Cardiac fibroblast (primary cell): Measurements from ENCODE around the gene MFRP.

Source experiments
- DNase-seq, 2 donors: peaks; one replicate each; pipeline versions ENCODE4 v3.0.0 to v3.0.0-alpha.2; 2010; ENCODE audit warnings: low read depth in 2 of 2
- H3K4me3 ChIP-seq, 2 donors: replicated peaks in 1 of 2; 1 replicate in 1 of 2; 2 replicates in 1 of 2; pipeline ENCODE4 v1.5.1; 2011; ENCODE audit warnings: low read depth in 2 of 2, low read length in 2 of 2, mild to moderate bottlenecking in 2 of 2, moderate library complexity in 1 of 2
- TF ChIP-seq, protein P1 (sequence below): IDR thresholded peaks from one replicate; pipeline ENCODE4 v1.5.1; 2011; ENCODE audit warnings: low read depth, mild to moderate bottlenecking, low read length, inconsistent platforms

Gene MFRP

DNA sequence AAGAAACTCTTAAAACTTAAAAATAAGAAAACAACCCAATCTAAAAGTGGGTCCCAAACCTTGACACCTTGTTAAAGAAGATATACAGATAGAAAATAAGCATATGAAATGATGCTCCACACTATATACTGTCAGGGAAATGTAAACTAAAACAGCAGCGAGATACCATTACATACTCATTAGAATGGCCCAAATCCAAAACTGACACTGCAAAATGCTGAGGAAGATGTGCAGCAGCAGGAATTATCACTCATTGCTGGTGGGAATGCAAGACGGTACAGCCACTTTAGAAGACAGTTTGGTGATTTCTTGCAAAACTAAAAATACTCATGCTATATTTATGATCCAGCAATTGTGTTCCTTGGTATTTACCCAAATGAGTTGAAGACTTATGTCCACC is 17.2 kb downstream of the MFRP start:
- no peak overlapping the region for H3K4me3 ChIP-seq
- no peak for DNase-seq
- TF ChIP-seq, protein P1, sequence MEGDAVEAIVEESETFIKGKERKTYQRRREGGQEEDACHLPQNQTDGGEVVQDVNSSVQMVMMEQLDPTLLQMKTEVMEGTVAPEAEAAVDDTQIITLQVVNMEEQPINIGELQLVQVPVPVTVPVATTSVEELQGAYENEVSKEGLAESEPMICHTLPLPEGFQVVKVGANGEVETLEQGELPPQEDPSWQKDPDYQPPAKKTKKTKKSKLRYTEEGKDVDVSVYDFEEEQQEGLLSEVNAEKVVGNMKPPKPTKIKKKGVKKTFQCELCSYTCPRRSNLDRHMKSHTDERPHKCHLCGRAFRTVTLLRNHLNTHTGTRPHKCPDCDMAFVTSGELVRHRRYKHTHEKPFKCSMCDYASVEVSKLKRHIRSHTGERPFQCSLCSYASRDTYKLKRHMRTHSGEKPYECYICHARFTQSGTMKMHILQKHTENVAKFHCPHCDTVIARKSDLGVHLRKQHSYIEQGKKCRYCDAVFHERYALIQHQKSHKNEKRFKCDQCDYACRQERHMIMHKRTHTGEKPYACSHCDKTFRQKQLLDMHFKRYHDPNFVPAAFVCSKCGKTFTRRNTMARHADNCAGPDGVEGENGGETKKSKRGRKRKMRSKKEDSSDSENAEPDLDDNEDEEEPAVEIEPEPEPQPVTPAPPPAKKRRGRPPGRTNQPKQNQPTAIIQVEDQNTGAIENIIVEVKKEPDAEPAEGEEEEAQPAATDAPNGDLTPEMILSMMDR = no peak

DNA sequence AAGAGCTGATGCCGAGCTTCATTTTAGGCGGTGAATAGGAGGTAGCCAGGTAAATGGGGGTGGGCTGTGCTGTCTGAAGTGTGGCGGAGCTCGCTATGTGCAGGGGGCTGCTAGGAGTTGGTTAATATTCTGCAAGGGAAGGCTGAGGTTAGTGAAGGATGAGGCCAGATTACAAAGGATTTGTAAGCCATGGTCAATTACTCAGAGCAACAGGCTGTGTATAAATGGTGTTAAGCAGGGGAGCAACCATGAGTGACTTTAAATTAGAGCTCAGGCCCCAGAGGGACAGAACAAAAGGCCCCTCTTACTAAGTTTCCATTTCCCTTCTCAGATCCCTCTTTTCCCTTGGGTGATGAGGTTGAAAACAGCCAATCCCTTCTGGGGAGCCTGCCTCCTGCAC is 22.3 kb downstream of the MFRP start:
- H3K4me3 ChIP-seq = no peak overlapping the region
- DNase-seq = no peak
- TF ChIP-seq, protein P1 = no peak

DNA sequence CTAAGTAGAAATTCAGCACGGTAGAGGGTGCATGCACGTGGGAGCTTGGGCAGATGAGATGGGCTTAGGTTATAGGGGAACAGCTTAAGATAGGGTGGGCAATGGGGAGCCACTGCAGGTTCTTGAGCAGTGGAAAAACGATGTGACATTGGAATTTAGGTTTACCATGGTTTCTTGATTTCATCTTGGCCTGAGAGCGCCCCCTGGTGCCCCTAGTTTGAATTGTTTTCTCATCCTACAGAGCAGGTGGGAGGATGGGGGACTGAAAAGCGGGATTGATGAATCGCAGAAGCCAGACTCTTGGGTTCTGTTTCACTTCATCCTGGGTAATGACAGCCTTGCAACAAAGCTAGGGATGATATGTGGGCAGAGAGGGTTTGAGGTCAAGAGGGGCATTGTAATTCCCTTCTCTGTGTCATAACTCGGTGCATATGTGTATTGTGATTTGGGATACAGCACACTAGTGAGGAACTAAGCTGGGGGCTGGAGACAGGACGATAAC is 22.9 kb downstream of the MFRP start:
- peak; percentile 77 to 82 for DNase-seq
- H3K4me3 ChIP-seq = no peak overlapping the region
- TF ChIP-seq, protein P1 = peak; percentile 81

DNA sequence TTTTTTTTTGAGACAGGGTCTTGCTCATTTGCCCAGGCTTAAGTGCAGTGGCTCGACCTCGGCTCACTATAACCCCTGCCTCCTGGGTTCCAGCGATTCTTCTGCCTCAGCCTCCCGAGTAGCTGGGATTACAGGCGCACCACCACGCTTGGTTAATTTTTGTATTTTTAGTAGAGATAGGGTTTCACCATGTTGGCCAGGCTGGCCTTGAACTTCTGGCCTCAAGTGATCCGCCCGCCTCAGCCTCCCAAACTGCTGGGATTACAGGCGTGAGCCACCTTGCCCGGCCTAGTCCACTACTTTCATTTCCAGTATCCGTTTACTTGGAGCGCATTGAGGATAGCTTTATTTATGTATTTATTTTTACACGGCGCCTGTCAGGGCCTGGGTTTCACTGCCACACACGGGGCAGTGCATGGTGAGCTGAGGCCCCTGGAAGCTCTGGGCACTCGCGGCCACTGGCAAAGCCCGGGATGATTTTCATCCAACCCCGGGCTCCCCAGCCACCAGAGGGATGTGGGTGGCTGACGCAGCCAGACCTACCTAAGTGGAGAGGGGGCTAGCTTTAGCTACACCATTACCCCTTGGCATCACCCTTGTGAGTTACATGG is 23.5 kb downstream of the MFRP start:
- H3K4me3 ChIP-seq = no peak overlapping the region
- TF ChIP-seq, protein P1 = no peak
- no peak for DNase-seq

DNA sequence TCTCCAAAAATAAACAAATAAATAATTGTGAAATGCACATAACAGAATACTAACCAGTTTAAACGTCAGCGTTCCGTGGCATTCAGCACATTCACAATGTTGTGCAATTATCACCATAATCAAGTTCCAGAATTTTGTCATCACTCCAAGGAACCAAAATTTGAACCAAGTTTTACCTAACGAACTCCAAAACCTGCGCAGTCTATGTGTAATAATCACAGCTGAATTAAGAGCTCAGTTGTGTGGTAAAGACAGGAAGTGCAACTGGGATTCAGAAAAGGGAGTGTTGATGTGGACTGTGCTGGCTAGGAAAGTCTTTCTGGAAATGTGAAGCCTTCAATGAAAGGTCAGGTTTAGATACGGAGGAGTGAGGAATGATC is 24.2 kb downstream of the MFRP start:
- TF ChIP-seq, protein P1 = peak; percentile 30
- H3K4me3 ChIP-seq = no peak overlapping the region
- peak; percentile 47 to 52 for DNase-seq

DNA sequence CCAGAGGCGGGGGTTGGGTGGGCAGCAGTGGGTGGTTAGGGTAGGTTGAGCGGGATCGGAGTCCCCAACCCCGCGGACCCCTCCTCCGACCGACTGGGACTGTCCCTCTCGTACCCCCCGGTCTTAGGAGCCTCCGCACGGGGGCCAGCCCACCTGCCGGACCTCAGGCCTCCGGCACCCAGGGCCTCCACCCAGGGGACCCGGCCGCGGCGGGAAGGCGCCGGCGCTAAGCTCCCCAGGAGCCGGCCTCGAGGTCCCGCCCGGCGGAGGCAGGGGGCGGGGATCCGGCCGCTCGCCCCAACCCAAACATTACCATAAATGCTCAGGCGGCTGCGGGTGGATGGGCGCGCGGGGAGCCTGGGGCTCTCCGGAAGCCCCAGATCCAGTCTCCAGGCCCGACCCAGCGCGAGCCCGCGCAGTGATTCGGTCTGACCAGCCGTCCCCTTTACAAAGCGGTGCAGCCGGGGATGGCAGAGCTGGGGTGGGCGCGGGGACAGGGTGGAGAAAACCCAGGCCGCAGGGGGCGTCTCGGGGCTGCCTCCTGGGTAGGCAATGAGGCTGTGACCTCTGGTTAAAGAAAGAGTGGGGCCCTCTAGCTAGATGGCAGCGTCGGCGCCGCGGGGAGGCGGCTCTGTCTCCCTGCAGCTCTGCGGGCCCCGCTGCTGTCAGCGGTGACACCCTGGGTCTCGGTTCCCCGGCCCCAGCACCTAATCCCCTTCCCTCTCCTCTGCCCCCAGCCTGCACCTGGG is 25.6 kb downstream of the MFRP start:
- TF ChIP-seq, protein P1 = no peak
- peak; percentile 65 to 66 for DNase-seq
- peak overlapping the region; percentile 22 to 35 for H3K4me3 ChIP-seq
